B cell (primary cell): ENCODE data around the gene CHKA.

Source experiments
- CTCF ChIP-seq: fragments of 200-600 bp; IDR thresholded peaks from one replicate; pipeline ENCODE4 v1.8.0; 2022; ENCODE audit warnings: antibody characterized with exemption, mild to moderate bottlenecking
- EZH2 ChIP-seq: IDR thresholded peaks from 2 replicates; pipeline ENCODE4 v1.6.1; 2012; ENCODE audit warnings: borderline replicate concordance, low read depth, mild to moderate bottlenecking, moderate library complexity, low read length; ENCODE audit not compliant: insufficient read depth, poor library complexity, severe bottlenecking

- TF ChIP-seq CTCF (no peak), EZH2 (no peak)
These were observed 117.2 kb downstream of the CHKA start, which contains the start of gene UNC93B1 for GRCh38 chr11:68003846-68004550.
